ENCODE results near the gene MLC1.

MLC1 gene

GRCh38 chr22:50085211-50085972, at the start of gene MLC1:
Gene MLC1, minus strand, starts transcription at chr22:50085426. Its CDS starts 524 bp downstream, at chr22:50084902.
- Histone ChIP-seq H3K27me3 (ENCODE audit: control insufficient read depth, insufficient read depth, low read length) (no peaks in the 10 kb centered on the region), H3K36me3 (ENCODE audit: control insufficient read depth, insufficient read depth, low read length) (no peaks in the 10 kb centered on the region), H3K9me3 (ENCODE audit: control insufficient read depth, insufficient read depth, low read depth, low read length) (no peaks in the 10 kb centered on the region; the same call in 1 of the 2 replicates), H3K4me3 (ENCODE audit: low read depth, low read length) (no peak within 1 kb of the TSS), H3K9ac (ENCODE audit: low read length) (no peak within 1 kb of the TSS), H3K27ac (ENCODE audit: low read depth, low read length) (no peak within 1 kb of the TSS), H3K4me1 (ENCODE audit: control insufficient read depth, insufficient read depth, low read length) (peaks cover 21% of the 10 kb centered on the region; the same call in 1 of the 2 replicates)

GRCh38 chr22:50134481-50134880, 49.3 kb upstream of the MLC1 start:
- no peak overlapping the region for H3K27ac ChIP-seq (ENCODE audit: low read depth, low read length)
- H3K9me3 ChIP-seq (ENCODE audit: control insufficient read depth, insufficient read depth, low read depth, low read length), result no peaks in the 10 kb centered on the region
- no peaks in the 10 kb centered on the region for H3K27me3 ChIP-seq (ENCODE audit: control insufficient read depth, insufficient read depth, low read length)
- H3K4me3 ChIP-seq (ENCODE audit: low read depth, low read length), result no peak overlapping the region
- no peak overlapping the region for H3K9ac ChIP-seq (ENCODE audit: low read length)
- no peaks in the 10 kb centered on the region for H3K4me1 ChIP-seq (ENCODE audit: control insufficient read depth, insufficient read depth, low read length)
- H3K36me3 ChIP-seq (ENCODE audit: control insufficient read depth, insufficient read depth, low read length), result no peaks in the 10 kb centered on the region

GRCh38 chr22:50131894-50132293, 46.7 kb upstream of the MLC1 start:
- H3K27me3 ChIP-seq (ENCODE audit: control insufficient read depth, insufficient read depth, low read length), result no peaks in the 10 kb centered on the region
- no peak overlapping the region for H3K9ac ChIP-seq (ENCODE audit: low read length)
- H3K4me1 ChIP-seq (ENCODE audit: control insufficient read depth, insufficient read depth, low read length), result no peaks in the 10 kb centered on the region
- H3K4me3 ChIP-seq (ENCODE audit: low read depth, low read length), result no peak overlapping the region
- no peak overlapping the region for H3K27ac ChIP-seq (ENCODE audit: low read depth, low read length)
- H3K36me3 ChIP-seq (ENCODE audit: control insufficient read depth, insufficient read depth, low read length), result no peaks in the 10 kb centered on the region
- H3K9me3 ChIP-seq (ENCODE audit: control insufficient read depth, insufficient read depth, low read depth, low read length), result no peaks in the 10 kb centered on the region

- Histone ChIP-seq H3K36me3 (ENCODE audit: control insufficient read depth, insufficient read depth, low read length) (no peaks in the 10 kb centered on the region), H3K9me3 (ENCODE audit: control insufficient read depth, insufficient read depth, low read depth, low read length) (no peaks in the 10 kb centered on the region), H3K27me3 (ENCODE audit: control insufficient read depth, insufficient read depth, low read length) (no peaks in the 10 kb centered on the region), H3K4me1 (ENCODE audit: control insufficient read depth, insufficient read depth, low read length) (no peaks in the 10 kb centered on the region), H3K27ac (ENCODE audit: low read depth, low read length) (no peak overlapping the region), H3K4me3 (ENCODE audit: low read depth, low read length) (no peak overlapping the region), H3K9ac (ENCODE audit: low read length) (no peak overlapping the region)
Observed at GRCh38 chr22:50129121-50129736, 44.0 kb upstream of the MLC1 start.

- Histone ChIP-seq H3K27ac (ENCODE audit: low read depth, low read length) (no peak overlapping the region), H3K27me3 (ENCODE audit: control insufficient read depth, insufficient read depth, low read length) (no peaks in the 10 kb centered on the region), H3K4me3 (ENCODE audit: low read depth, low read length) (no peak overlapping the region), H3K36me3 (ENCODE audit: control insufficient read depth, insufficient read depth, low read length) (no peaks in the 10 kb centered on the region), H3K4me1 (ENCODE audit: control insufficient read depth, insufficient read depth, low read length) (no peaks in the 10 kb centered on the region), H3K9ac (ENCODE audit: low read length) (no peak overlapping the region), H3K9me3 (ENCODE audit: control insufficient read depth, insufficient read depth, low read depth, low read length) (peaks cover 5% of the 10 kb centered on the region)
Observed at GRCh38 chr22:50125029-50125428, 39.8 kb upstream of the MLC1 start.

- H3K4me1 ChIP-seq (ENCODE audit: control insufficient read depth, insufficient read depth, low read length), result peaks cover 2% of the 10 kb centered on the region; the same call in 1 of the 2 replicates
- no peaks in the 10 kb centered on the region for H3K36me3 ChIP-seq (ENCODE audit: control insufficient read depth, insufficient read depth, low read length)
- no peak overlapping the region for H3K4me3 ChIP-seq (ENCODE audit: low read depth, low read length)
- no peaks in the 10 kb centered on the region for H3K27me3 ChIP-seq (ENCODE audit: control insufficient read depth, insufficient read depth, low read length)
- no peak overlapping the region for H3K9ac ChIP-seq (ENCODE audit: low read length)
- H3K27ac ChIP-seq (ENCODE audit: low read depth, low read length), result no peak overlapping the region
- peaks cover 5% of the 10 kb centered on the region for H3K9me3 ChIP-seq (ENCODE audit: control insufficient read depth, insufficient read depth, low read depth, low read length)
Observed at GRCh38 chr22:50123119-50123518, 37.9 kb upstream of the MLC1 start.

GRCh38 chr22:50121202-50121740, 36.0 kb upstream of the MLC1 start:
- Histone ChIP-seq H3K4me1 (ENCODE audit: control insufficient read depth, insufficient read depth, low read length) (peaks cover 2% of the 10 kb centered on the region; the same call in 1 of the 2 replicates), H3K27me3 (ENCODE audit: control insufficient read depth, insufficient read depth, low read length) (no peaks in the 10 kb centered on the region), H3K36me3 (ENCODE audit: control insufficient read depth, insufficient read depth, low read length) (no peaks in the 10 kb centered on the region), H3K27ac (ENCODE audit: low read depth, low read length) (no peak overlapping the region), H3K4me3 (ENCODE audit: low read depth, low read length) (no peak overlapping the region), H3K9ac (ENCODE audit: low read length) (no peak overlapping the region), H3K9me3 (ENCODE audit: control insufficient read depth, insufficient read depth, low read depth, low read length) (peaks cover 5% of the 10 kb centered on the region)

GRCh38 chr22:50119768-50120251, 34.6 kb upstream of the MLC1 start:
- peaks cover 2% of the 10 kb centered on the region; the same call in 1 of the 2 replicates for H3K4me1 ChIP-seq (ENCODE audit: control insufficient read depth, insufficient read depth, low read length)
- H3K4me3 ChIP-seq (ENCODE audit: low read depth, low read length), result no peak overlapping the region
- peaks cover 5% of the 10 kb centered on the region for H3K9me3 ChIP-seq (ENCODE audit: control insufficient read depth, insufficient read depth, low read depth, low read length)
- H3K36me3 ChIP-seq (ENCODE audit: control insufficient read depth, insufficient read depth, low read length), result no peaks in the 10 kb centered on the region
- 0 out of 2 replicates have a peak, but pooled peaks cover under 1% of the 10 kb centered on the region for H3K27me3 ChIP-seq (ENCODE audit: control insufficient read depth, insufficient read depth, low read length)
- no peak overlapping the region for H3K27ac ChIP-seq (ENCODE audit: low read depth, low read length)
- no peak overlapping the region for H3K9ac ChIP-seq (ENCODE audit: low read length)

GRCh38 chr22:50119169-50119767, 34.0 kb upstream of the MLC1 start:
- no peak overlapping the region for H3K9ac ChIP-seq (ENCODE audit: low read length)
- 0 out of 2 replicates have a peak, but pooled peaks cover 3% of the 10 kb centered on the region for H3K27me3 ChIP-seq (ENCODE audit: control insufficient read depth, insufficient read depth, low read length)
- no peak overlapping the region for H3K27ac ChIP-seq (ENCODE audit: low read depth, low read length)
- peaks cover 2% of the 10 kb centered on the region; the same call in 1 of the 2 replicates for H3K4me1 ChIP-seq (ENCODE audit: control insufficient read depth, insufficient read depth, low read length)
- peaks cover 5% of the 10 kb centered on the region for H3K9me3 ChIP-seq (ENCODE audit: control insufficient read depth, insufficient read depth, low read depth, low read length)
- H3K4me3 ChIP-seq (ENCODE audit: low read depth, low read length), result no peak overlapping the region
- H3K36me3 ChIP-seq (ENCODE audit: control insufficient read depth, insufficient read depth, low read length), result no peaks in the 10 kb centered on the region

- H3K9ac ChIP-seq (ENCODE audit: low read length), result no peak overlapping the region
- H3K4me3 ChIP-seq (ENCODE audit: low read depth, low read length), result no peak overlapping the region
- H3K27me3 ChIP-seq (ENCODE audit: control insufficient read depth, insufficient read depth, low read length), result 0 out of 2 replicates have a peak, but pooled peaks cover 3% of the 10 kb centered on the region
- no peak overlapping the region for H3K27ac ChIP-seq (ENCODE audit: low read depth, low read length)
- H3K36me3 ChIP-seq (ENCODE audit: control insufficient read depth, insufficient read depth, low read length), result no peaks in the 10 kb centered on the region
- H3K9me3 ChIP-seq (ENCODE audit: control insufficient read depth, insufficient read depth, low read depth, low read length), result peaks cover 5% of the 10 kb centered on the region
- H3K4me1 ChIP-seq (ENCODE audit: control insufficient read depth, insufficient read depth, low read length), result peaks cover 2% of the 10 kb centered on the region; the same call in 1 of the 2 replicates
Observed at GRCh38 chr22:50118557-50119168, 33.4 kb upstream of the MLC1 start.

Data from HUES6 (cell line).